BLaER1 (cell line): ENCODE measurements around the gene ATP23.

Source experiments
- H3K27ac ChIP-seq: shearing (Covaris generic); formaldehyde crosslinking; 2 replicates; pipeline ENCODE4 v1.8.1; 2022
- H3K27me3 ChIP-seq: shearing (Covaris generic); formaldehyde crosslinking; 2 replicates; pipeline ENCODE4 v1.8.1; 2022
- H3K36me3 ChIP-seq: shearing (Covaris generic); formaldehyde crosslinking; 2 replicates; pipeline ENCODE4 v1.8.1; 2022
- H3K4me1 ChIP-seq: shearing (Covaris generic); formaldehyde crosslinking; 2 replicates; pipeline ENCODE4 v1.8.1; 2022
- H3K4me2 ChIP-seq: shearing (Covaris generic); formaldehyde crosslinking; 2 replicates; pipeline ENCODE4 v1.8.1; 2022
- H3K4me3 ChIP-seq: shearing (Covaris generic); formaldehyde crosslinking; 2 replicates; pipeline ENCODE4 v1.8.1; 2022
- H3K9ac ChIP-seq: shearing (Covaris generic); formaldehyde crosslinking; 2 replicates; pipeline ENCODE4 v1.8.1; 2022
- H3K9me3 ChIP-seq: shearing (Covaris generic); formaldehyde crosslinking; 2 replicates; pipeline ENCODE4 v1.8.1; 2022
- H4K20me1 ChIP-seq: shearing (Covaris generic); formaldehyde crosslinking; 2 replicates; pipeline ENCODE4 v1.8.1; 2022
- Cebpa-rat ChIP-seq: shearing (Covaris generic); IDR thresholded peaks from 2 replicates; pipeline ENCODE4 v1.8.1; 2022

ATP23 gene

GRCh38 chr12:57941165-57941894 is at the start of gene ATP23:
Gene ATP23, plus strand, starts transcription at chr12:57941567. Its CDS starts 135 bp downstream, at chr12:57941702.
- peaks cover 38% of the 10 kb centered on the region for H3K4me1 ChIP-seq
- peak within 1 kb of the TSS; percentile 83 for H3K27ac ChIP-seq

GRCh38 chr12:57892232-57892972 is 49.0 kb upstream of the ATP23 start:
- H3K4me2 ChIP-seq = no peak overlapping the region
- no peak overlapping the region for H3K9ac ChIP-seq
- peaks cover 19% of the 10 kb centered on the region for H4K20me1 ChIP-seq
- H3K4me1 ChIP-seq = peaks cover 25% of the 10 kb centered on the region
- H3K4me3 ChIP-seq = no peak overlapping the region
- no peaks in the 10 kb centered on the region for H3K9me3 ChIP-seq
- no peak overlapping the region for H3K27ac ChIP-seq
- no peak for TF ChIP-seq Cebpa-rat
- H3K36me3 ChIP-seq = no peaks in the 10 kb centered on the region
- peaks cover 44% of the 10 kb centered on the region for H3K27me3 ChIP-seq

More at GRCh38 chr12:57941165-57941894, at the start of gene ATP23:
- H3K4me2 ChIP-seq = peak within 1 kb of the TSS; percentile 88
- H3K4me3 ChIP-seq = peak within 1 kb of the TSS; percentile 75
- no peak for TF ChIP-seq Cebpa-rat
- H3K9ac ChIP-seq = peak within 1 kb of the TSS; percentile 82
- H3K36me3 ChIP-seq = peaks cover 4% of the 10 kb centered on the region; the same call in 1 of the 2 replicates
- H4K20me1 ChIP-seq = no peaks in the 10 kb centered on the region
- H3K9me3 ChIP-seq = no peaks in the 10 kb centered on the region
- H3K27me3 ChIP-seq = no peaks in the 10 kb centered on the region

DNA sequence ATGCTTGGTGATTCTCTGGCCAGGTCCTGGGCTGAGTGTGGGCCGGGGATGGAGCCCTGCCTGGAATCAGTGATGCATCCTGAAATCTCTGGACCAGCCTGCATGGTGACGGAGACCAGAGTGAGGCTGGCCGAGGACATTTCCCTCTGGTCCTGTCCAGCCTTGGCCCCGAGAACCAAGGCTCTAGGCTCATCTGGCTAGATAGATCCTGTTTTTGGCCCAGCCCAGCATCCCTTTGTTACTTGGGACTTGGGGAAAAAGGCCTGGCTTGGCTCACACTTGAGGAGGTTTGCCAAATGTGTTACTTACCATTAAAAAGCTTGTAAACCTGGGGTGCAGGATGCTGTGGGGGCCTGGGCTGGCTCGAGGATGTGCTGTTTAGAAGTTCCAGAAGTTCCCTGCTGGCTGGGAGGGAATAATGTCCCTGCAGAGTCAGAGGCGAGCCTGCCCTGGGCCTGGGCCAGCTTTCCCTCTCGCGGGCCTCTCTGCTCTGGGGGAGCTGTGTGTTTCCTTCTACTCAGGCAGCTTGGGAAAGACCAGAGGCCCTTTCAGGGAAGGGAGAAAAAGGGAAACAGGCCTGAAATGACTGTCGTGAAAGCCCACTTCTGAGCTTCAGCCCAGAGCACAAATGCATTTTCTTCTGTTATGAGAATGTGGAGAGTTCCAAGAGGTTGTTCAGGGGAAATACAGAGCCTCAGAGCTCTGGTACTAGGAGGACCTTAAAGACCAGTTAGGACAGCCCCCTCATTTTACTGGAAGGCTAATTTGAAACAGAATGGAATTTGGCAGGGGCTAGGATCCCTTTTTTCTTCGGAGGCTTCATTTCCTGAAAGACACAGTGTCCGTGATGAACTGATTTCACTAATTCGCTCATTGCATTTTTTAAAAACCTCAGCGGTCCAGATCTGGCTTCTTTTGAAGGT is 47.7 kb upstream of the ATP23 start:
- Histone ChIP-seq H3K4me2 (no peak overlapping the region), H3K4me1 (peaks cover 21% of the 10 kb centered on the region), H3K4me3 (no peak overlapping the region), H3K9ac (no peak overlapping the region), H3K27ac (no peak overlapping the region), H3K27me3 (peaks cover 57% of the 10 kb centered on the region), H3K9me3 (no peaks in the 10 kb centered on the region), H3K36me3 (no peaks in the 10 kb centered on the region), H4K20me1 (peaks cover 31% of the 10 kb centered on the region)
- TF ChIP-seq Cebpa-rat = no peak

GRCh38 chr12:57894399-57895292 is 46.7 kb upstream of the ATP23 start:
- Histone ChIP-seq H3K4me2 (no peak overlapping the region), H3K27ac (no peak overlapping the region)

GRCh38 chr12:57895389-57896114 is 45.8 kb upstream of the ATP23 start:
- no peak overlapping the region for H3K9ac ChIP-seq
- H3K4me1 ChIP-seq = peaks cover 20% of the 10 kb centered on the region
- no peak overlapping the region for H3K27ac ChIP-seq
- H3K9me3 ChIP-seq = no peaks in the 10 kb centered on the region
- TF ChIP-seq Cebpa-rat = no peak
- H3K36me3 ChIP-seq = no peaks in the 10 kb centered on the region
- H3K27me3 ChIP-seq = peaks cover 74% of the 10 kb centered on the region
- no peak overlapping the region for H3K4me2 ChIP-seq
- no peak overlapping the region for H3K4me3 ChIP-seq
- peaks cover 38% of the 10 kb centered on the region for H4K20me1 ChIP-seq

More at GRCh38 chr12:57894399-57895292, 46.7 kb upstream of the ATP23 start:
- H3K4me1 ChIP-seq = peaks cover 27% of the 10 kb centered on the region
- H3K4me3 ChIP-seq = no peak overlapping the region
- TF ChIP-seq Cebpa-rat = no peak
- no peak overlapping the region for H3K9ac ChIP-seq
- peaks cover 38% of the 10 kb centered on the region for H4K20me1 ChIP-seq
- peaks cover 67% of the 10 kb centered on the region for H3K27me3 ChIP-seq
- no peaks in the 10 kb centered on the region for H3K36me3 ChIP-seq
- no peaks in the 10 kb centered on the region for H3K9me3 ChIP-seq

- Histone ChIP-seq H3K4me3 (peak overlapping the region; percentile 55), H3K27ac (no peak overlapping the region), H3K9ac (no peak overlapping the region), H3K9me3 (no peaks in the 10 kb centered on the region), H3K4me1 (peaks cover 20% of the 10 kb centered on the region), H3K27me3 (peaks cover 74% of the 10 kb centered on the region), H3K4me2 (peak overlapping the region; percentile 71), H4K20me1 (peaks cover 38% of the 10 kb centered on the region), H3K36me3 (no peaks in the 10 kb centered on the region)
- no peak for TF ChIP-seq Cebpa-rat
These were observed 45.3 kb upstream of the ATP23 start for GRCh38 chr12:57896115-57896433.

- H3K4me3 ChIP-seq = peak overlapping the region; percentile 55
- TF ChIP-seq Cebpa-rat = no peak
These were observed 44.7 kb upstream of the ATP23 start for GRCh38 chr12:57896434-57897201.

More at GRCh38 chr12:57896434-57897201, 44.7 kb upstream of the ATP23 start:
- Histone ChIP-seq H3K9ac (no peak overlapping the region), H3K27ac (no peak overlapping the region), H3K4me1 (peaks cover 20% of the 10 kb centered on the region), H3K4me2 (peak overlapping the region; percentile 71), H3K27me3 (peaks cover 74% of the 10 kb centered on the region), H3K9me3 (no peaks in the 10 kb centered on the region), H4K20me1 (peaks cover 38% of the 10 kb centered on the region), H3K36me3 (no peaks in the 10 kb centered on the region)
